Tibial nerve (tissue), 4 donors: ENCODE measurements around the gene IL17B.

Experiments
- EP300 ChIP-seq, 2 donors: sonication (generic); formaldehyde crosslinking; IDR thresholded peaks; one replicate each; pipeline ENCODE4 v1.6.1; 2017; ENCODE audit warnings: antibody characterized with exemption in 2 of 2, mild to moderate bottlenecking in 1 of 2
- POLR2A ChIP-seq, 2 donors: fragments of 450-650 bp; IDR thresholded peaks; one replicate each; pipeline ENCODE4 v1.6.1; 2017; ENCODE audit warnings: antibody characterized with exemption in 2 of 2, mild to moderate bottlenecking in 2 of 2, moderate library complexity in 2 of 2
- TF ChIP-seq, protein P1 (sequence below), 5 experiments: fragments of 200-600 bp in 3 of 5; fragments of 450-650 bp in 2 of 5; sonication (generic) in 3 of 5; IDR thresholded peaks; one replicate each; pipeline ENCODE4 v1.5.1; 2016 to 2019; ENCODE audit warnings: antibody characterized with exemption in 5 of 5, mild to moderate bottlenecking in 3 of 5, moderate library complexity in 2 of 5

DNA sequence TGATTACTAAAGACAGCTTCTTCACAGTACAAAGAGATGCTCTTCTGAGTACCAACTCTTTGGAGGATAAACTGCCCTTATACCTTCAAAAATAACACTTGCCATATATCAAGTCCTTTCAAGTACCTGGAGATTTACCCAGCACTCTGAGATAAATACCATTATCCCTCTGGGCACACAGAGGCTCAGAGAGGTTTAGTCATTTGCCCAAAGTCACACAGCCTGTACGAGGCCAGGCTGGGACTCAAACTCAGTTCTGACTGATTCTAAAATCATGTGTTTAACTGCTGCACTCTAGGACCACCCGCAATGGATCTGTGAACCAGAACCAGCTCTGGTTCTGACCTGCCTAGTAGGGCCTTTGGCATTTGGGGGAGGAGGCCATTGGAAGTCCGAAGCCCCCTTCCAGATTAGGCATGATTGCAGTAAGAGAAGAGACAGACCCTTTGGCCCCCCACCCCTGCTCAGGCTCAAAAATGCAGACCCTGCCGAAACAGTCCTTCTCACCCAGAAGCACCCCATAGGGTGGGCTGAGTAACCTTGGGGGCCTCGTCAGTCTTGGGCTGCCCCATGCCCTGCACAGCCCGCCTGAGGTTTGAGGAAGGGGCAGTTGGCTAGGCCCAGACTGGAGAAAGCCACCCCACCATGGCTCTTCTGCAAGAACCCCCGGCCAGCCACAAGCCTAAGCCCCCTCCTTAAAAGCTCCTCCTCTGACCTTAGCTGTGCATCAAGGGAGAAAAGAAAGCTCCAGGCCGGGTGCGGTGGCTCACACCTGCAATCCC, 32.8 kb upstream of the IL17B start:
- TF ChIP-seq, protein P1, sequence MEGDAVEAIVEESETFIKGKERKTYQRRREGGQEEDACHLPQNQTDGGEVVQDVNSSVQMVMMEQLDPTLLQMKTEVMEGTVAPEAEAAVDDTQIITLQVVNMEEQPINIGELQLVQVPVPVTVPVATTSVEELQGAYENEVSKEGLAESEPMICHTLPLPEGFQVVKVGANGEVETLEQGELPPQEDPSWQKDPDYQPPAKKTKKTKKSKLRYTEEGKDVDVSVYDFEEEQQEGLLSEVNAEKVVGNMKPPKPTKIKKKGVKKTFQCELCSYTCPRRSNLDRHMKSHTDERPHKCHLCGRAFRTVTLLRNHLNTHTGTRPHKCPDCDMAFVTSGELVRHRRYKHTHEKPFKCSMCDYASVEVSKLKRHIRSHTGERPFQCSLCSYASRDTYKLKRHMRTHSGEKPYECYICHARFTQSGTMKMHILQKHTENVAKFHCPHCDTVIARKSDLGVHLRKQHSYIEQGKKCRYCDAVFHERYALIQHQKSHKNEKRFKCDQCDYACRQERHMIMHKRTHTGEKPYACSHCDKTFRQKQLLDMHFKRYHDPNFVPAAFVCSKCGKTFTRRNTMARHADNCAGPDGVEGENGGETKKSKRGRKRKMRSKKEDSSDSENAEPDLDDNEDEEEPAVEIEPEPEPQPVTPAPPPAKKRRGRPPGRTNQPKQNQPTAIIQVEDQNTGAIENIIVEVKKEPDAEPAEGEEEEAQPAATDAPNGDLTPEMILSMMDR (IDR thresholded peaks at IDR 0.05) = no peak
- TF ChIP-seq POLR2A (IDR thresholded peaks at IDR 0.05) (no peak), EP300 (IDR thresholded peaks at IDR 0.05) (no peak)
